Skin epidermis (tissue), 12 donors: ENCODE measurements around the gene PLSCR4.

ENCODE experiments used
- H3K27ac ChIP-seq, 21 experiments: fragments of 200-600 bp; sonication (generic) in 11 of 21; one replicate each; pipeline ENCODE4 v1.5.0; 2020; ENCODE audit warnings: mild to moderate bottlenecking in 3 of 21, inconsistent platforms in 2 of 21, moderate library complexity in 2 of 21
- H3K4me3 ChIP-seq, 7 experiments: fragments of 200-600 bp; sonication (generic) in 2 of 7; one replicate each; pipeline ENCODE4 v1.5.0; 2020; ENCODE audit warnings: inconsistent platforms in 2 of 7, mild to moderate bottlenecking in 2 of 7, moderate library complexity in 1 of 7

Gene PLSCR4

GRCh38 chr3:146164971-146165769, 85.7 kb downstream of the PLSCR4 start:
- Histone ChIP-seq H3K4me3 (no peak overlapping the region), H3K27ac (no peak overlapping the region)

GRCh38 chr3:146164506-146164905, 86.4 kb downstream of the PLSCR4 start:
- no peak overlapping the region for H3K27ac ChIP-seq
- H3K4me3 ChIP-seq, result no peak overlapping the region

GRCh38 chr3:146164071-146164470, 86.8 kb downstream of the PLSCR4 start:
- H3K27ac ChIP-seq, result no peak overlapping the region

GRCh38 chr3:146163584-146163983, 87.3 kb downstream of the PLSCR4 start:
- Histone ChIP-seq H3K27ac (no peak overlapping the region), H3K4me3 (no peak overlapping the region)

More at GRCh38 chr3:146164071-146164470, 86.8 kb downstream of the PLSCR4 start:
- H3K4me3 ChIP-seq, result no peak overlapping the region

- Histone ChIP-seq H3K4me3 (no peak overlapping the region), H3K27ac (peak overlapping the region in 1 of 21 experiments; percentile 85)
Measured at GRCh38 chr3:146162561-146162960, 88.3 kb downstream of the PLSCR4 start.

- H3K4me3 ChIP-seq, result peak overlapping the region; percentile 58 to 67 (median 60)
- H3K27ac ChIP-seq, result peak overlapping the region; percentile 69 to 92 (median 82)
Measured at GRCh38 chr3:146161663-146162002, 89.3 kb downstream of the PLSCR4 start.

GRCh38 chr3:146160964-146161662, 89.8 kb downstream of the PLSCR4 start, which contains the start of gene PLOD2:
Gene PLOD2, minus strand, starts transcription at chr3:146161184. Its CDS starts 195 bp downstream, at chr3:146160989.
- Histone ChIP-seq H3K4me3 (peak within 1 kb of the TSS; percentile 58 to 67 (median 60)), H3K27ac (peak within 1 kb of the TSS; percentile 69 to 92 (median 82))

- Histone ChIP-seq H3K4me3 (peak overlapping the region; percentile 58 to 67 (median 60)), H3K27ac (peak overlapping the region; percentile 64 to 92 (median 82))
Measured at GRCh38 chr3:146160321-146160963, 90.5 kb downstream of the PLSCR4 start.

- Histone ChIP-seq H3K27ac (peak overlapping the region in 17 of 21 experiments; percentile 36 to 92 (median 82)), H3K4me3 (peak overlapping the region; percentile 58 to 67 (median 60))
Measured at GRCh38 chr3:146159616-146160320, 91.1 kb downstream of the PLSCR4 start.

- peak overlapping the region in 6 of 21 experiments; percentile 36 to 90 (median 85) for H3K27ac ChIP-seq
- H3K4me3 ChIP-seq, result no peak overlapping the region
Measured at GRCh38 chr3:146159037-146159436, 91.9 kb downstream of the PLSCR4 start.

GRCh38 chr3:146157325-146158060, 93.4 kb downstream of the PLSCR4 start:
- Histone ChIP-seq H3K4me3 (no peak overlapping the region), H3K27ac (peak overlapping the region in 7 of 21 experiments; percentile 28 to 50 (median 46))

- Histone ChIP-seq H3K4me3 (no peak overlapping the region), H3K27ac (peak overlapping the region in 14 of 21 experiments; percentile 3 to 50 (median 30))
Measured at GRCh38 chr3:146156666-146157314, 94.1 kb downstream of the PLSCR4 start.

GRCh38 chr3:146156095-146156494, 94.8 kb downstream of the PLSCR4 start:
- peak overlapping the region in 10 of 21 experiments; percentile 9 to 50 (median 35) for H3K27ac ChIP-seq

GRCh38 chr3:146154995-146155394, 95.9 kb downstream of the PLSCR4 start:
- Histone ChIP-seq H3K27ac (no peak overlapping the region), H3K4me3 (no peak overlapping the region)

More at GRCh38 chr3:146156095-146156494, 94.8 kb downstream of the PLSCR4 start:
- H3K4me3 ChIP-seq, result no peak overlapping the region

- H3K4me3 ChIP-seq, result no peak overlapping the region
- H3K27ac ChIP-seq, result no peak overlapping the region
Measured at GRCh38 chr3:146154316-146154715, 96.6 kb downstream of the PLSCR4 start.

GRCh38 chr3:146153429-146153828, 97.5 kb downstream of the PLSCR4 start:
- Histone ChIP-seq H3K27ac (no peak overlapping the region), H3K4me3 (no peak overlapping the region)

GRCh38 chr3:146152834-146153233, 98.1 kb downstream of the PLSCR4 start:
- Histone ChIP-seq H3K27ac (peak overlapping the region in 1 of 21 experiments; percentile 7), H3K4me3 (no peak overlapping the region)

- Histone ChIP-seq H3K4me3 (no peak overlapping the region), H3K27ac (no peak overlapping the region)
Measured at GRCh38 chr3:146148468-146148931, 102.4 kb downstream of the PLSCR4 start.
